Ovary (tissue), 3 donors: Measurements from ENCODE around the gene CPTP.
A peak's percentile ranks its signal among the peaks of the same experiment; 100 is the strongest.

ENCODE experiments used
- CTCF ChIP-seq, 3 donors: fragments of 450-650 bp in 2 of 3; fragments of 200-600 bp in 1 of 3; IDR thresholded peaks; one replicate each; pipeline versions ENCODE4 v1.5.1 to v1.8.0; 2016 to 2022; ENCODE audit warnings: antibody characterized with exemption in 3 of 3, mild to moderate bottlenecking in 1 of 3
- EP300 ChIP-seq: sonication (generic); formaldehyde crosslinking; IDR thresholded peaks from one replicate; pipeline ENCODE4 v1.6.1; 2017; ENCODE audit warnings: antibody characterized with exemption
- donor health status: DM: no; HTN: no; CAD: no.

- TF ChIP-seq CTCF (IDR thresholded peaks at IDR 0.05) (peak; percentile 46 to 80 (median 48)), EP300 (no peak)
These were observed 32.8 kb upstream of the CPTP start for GRCh38 chr1:1291548-1292441.
